Measurements from ENCODE around the gene VPS16.
"Not testable (repeated sequence)": the region's sequence is repeated elsewhere in the genome, so short reads cannot be mapped to it uniquely, and the experiment has no call there.

The VPS16 gene

GRCh38 chr20:2807019-2807418 lies 33.5 kb upstream of the VPS16 start:
- DNase-seq (ENCODE audit: low read depth) = no peak

DNA sequence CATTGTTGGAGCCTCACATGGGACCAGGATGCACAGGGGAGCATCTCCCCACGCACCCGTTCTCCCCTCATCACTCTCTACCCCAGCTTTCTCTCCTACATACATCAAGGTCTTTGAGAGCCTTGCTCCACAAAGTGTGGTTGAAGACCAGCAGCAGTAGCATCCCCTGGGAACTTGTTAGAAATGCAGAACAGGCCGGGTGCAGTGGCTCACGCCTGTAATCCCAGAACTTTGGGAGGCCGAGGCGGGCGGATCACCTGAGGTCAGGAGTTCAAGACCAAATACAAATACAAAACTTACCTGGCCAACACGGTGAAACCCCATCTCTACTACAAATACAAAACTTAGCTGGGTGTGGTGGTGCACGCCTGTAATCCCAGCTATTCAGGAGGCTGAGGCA lies 32.6 kb upstream of the VPS16 start:
- not testable (repeated sequence) for DNase-seq (ENCODE audit: low read depth)

GRCh38 chr20:2809690-2810089 lies 30.9 kb upstream of the VPS16 start:
- DNase-seq (ENCODE audit: low read depth) = no peak

GRCh38 chr20:2812189-2812588 lies 28.4 kb upstream of the VPS16 start:
- DNase-seq (ENCODE audit: low read depth) = no peak

- no peak for DNase-seq (ENCODE audit: low read depth)
Measured at GRCh38 chr20:2814076-2814475, 26.5 kb upstream of the VPS16 start.

DNA sequence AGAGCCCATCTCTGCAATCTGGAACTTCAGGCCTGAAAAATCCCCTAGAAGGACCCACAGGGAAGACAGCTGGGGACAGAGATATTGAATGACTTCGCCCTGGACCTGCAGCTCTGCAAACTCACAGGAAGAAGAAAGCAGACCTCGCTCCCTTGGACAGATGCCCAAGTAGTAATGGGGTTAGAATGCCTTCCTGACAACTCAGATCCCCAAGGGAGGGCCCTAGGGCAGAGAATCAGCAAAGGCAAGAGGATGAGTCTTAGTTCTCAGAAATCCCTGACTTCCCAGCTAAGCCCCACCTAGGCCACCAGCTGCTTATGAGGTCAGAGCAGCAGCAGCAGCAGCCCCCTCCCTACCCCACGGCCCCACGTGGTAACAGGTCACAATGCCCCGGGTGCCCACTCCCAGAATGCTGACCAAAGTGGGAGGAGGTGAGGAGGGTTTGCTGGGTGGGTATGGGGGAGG lies 25.9 kb upstream of the VPS16 start, which contains the start of gene C20orf141:
Gene C20orf141, plus strand, starts transcription at position 401 of the 465 bp plus-strand sequence. CDS start 198 bp downstream, outside the sequence.
- no peak for DNase-seq (ENCODE audit: low read depth)

- no peak for DNase-seq (ENCODE audit: low read depth)
Measured at GRCh38 chr20:2815242-2815900, 25.2 kb upstream of the VPS16 start.

DNA sequence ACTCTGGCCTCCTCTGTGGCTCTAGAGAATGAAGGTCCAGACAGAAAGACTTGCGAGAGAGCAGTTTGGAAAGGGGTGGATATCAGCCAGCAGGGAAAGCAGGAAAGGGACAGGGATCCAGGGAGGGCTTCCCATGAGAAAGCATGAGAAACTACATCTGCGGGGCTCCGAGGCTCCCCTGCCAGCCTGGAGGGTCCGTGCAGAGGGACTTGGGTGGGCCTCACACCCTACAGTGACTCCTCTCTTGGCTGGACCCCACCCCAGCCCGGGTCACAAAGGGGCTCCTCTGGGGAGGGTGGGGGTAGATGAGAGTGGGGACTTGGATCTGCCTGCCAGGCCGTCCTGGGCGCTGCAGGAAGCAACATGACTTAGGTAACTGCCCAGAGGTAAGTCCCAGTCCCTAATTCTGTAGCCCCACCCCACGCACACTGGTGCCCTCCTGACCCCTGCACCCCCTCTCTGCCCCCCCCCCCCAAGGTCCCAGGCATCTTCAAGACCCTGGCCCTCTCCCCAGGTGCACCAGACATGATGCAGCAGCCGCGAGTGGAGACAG lies 24.4 kb upstream of the VPS16 start, which contains the start of gene TMEM239:
Gene TMEM239, plus strand, starts transcription at position 335 of the 553 bp plus-strand sequence. Its CDS starts 191 bp downstream, at position 526.
- no peak for DNase-seq (ENCODE audit: low read depth)

GRCh38 chr20:2816583-2817340 lies 23.8 kb upstream of the VPS16 start:
- no peak for DNase-seq (ENCODE audit: low read depth)

DNA sequence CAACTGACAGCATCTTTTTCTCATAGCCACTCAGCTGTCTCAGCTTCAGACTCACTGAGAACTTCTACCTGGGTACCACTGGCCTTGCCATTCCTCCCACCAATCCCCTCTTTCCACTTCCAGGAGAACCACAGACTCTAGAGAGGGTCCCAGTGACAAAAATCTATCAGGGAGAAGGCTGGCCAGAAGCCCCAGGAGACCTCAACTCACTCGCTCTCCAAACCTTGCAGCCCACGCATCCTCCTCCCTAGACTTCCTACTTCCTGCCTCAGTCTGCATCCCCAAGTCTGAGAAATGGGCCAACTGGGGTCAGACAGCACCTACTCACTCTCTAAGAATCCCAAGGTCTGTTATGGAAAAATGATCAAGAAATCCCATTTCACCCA lies 23.2 kb upstream of the VPS16 start:
- DNase-seq (ENCODE audit: low read depth) = no peak

GRCh38 chr20:2817891-2818595 lies 22.5 kb upstream of the VPS16 start:
- DNase-seq (ENCODE audit: low read depth) = no peak

DNA sequence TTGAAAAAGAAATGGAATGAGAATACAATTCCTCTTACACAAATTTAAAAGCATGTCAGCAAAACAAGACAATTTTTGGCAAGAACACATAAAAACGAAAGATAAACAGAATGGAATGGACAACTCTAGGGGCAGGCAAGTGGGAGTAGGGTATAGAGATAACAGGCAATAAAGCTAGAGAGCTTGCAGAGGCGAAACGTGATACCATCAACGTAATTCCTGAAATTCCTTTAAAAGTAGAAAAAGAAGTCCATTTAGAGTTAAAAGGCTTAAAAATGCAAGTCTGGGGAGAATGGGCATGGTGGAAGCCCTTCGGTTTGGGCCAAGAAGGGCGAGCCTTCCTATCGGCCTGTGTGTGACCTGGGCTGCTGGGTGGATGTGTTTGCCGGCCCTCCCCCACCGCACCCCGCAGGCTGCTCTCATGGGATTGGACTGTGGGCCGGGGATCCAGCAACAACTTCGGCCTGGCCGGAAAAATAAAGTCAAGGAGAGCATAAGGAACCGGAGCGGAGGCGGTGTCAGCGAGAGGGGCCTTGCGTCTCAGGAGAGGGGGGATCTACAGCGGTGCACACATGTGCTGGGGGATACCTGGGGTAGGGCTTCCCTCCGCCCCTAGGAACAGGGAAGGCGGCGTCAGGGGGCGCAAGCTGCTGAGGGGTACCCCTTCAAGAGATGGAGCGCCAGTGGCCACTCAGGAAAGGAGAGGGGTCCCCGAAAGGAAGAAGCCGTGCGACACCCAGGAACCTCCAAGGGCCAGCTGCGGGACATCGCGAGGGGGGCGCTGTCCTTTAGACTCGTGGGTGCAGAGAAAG lies 20.3 kb upstream of the VPS16 start:
- no peak for DNase-seq (ENCODE audit: low read depth)

GRCh38 chr20:2820896-2821869 lies 19.4 kb upstream of the VPS16 start:
- no peak for DNase-seq (ENCODE audit: low read depth)

- peak; percentile 18 for DNase-seq (ENCODE audit: low read depth)
Measured at GRCh38 chr20:2822073-2822472, 18.5 kb upstream of the VPS16 start.

DNA sequence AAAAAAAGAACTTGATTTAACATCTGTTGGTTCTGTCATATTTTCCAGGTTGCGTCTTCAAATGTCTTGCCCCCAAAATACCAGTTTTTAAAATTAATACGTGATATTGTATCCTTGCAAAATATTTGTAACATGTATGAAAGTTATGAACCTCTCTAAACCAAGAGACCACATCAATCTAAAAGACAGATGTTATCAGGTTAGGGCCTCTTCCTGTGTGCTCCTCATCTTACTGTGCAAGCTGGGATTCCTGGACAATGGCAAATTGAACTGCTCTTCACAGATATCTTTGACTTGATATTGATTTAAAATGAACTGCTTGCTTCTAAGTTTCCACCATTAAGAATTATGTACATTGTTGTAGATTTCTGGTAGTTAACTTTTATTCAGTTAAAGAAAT lies 14.8 kb upstream of the VPS16 start:
- no peak for DNase-seq (ENCODE audit: low read depth)

DNA sequence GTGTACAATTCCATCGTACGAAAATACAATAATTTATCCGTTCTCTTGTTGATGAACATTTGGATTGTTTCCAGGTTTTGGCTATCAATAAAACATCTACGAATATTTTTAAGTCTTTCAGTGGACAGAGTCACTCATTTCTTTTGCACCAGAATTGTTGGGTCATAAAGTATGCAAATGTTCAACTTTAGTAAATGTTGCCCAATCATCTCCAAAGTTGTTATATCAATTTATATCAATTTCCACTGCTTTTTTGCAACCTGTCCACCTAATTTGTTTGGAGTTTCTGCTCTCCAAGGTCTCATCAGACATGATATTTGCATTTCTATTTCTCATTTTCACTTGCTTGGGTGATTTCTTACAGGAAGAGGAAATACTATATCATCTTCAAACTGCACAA lies 13.9 kb upstream of the VPS16 start:
- no peak for DNase-seq (ENCODE audit: low read depth)

DNA sequence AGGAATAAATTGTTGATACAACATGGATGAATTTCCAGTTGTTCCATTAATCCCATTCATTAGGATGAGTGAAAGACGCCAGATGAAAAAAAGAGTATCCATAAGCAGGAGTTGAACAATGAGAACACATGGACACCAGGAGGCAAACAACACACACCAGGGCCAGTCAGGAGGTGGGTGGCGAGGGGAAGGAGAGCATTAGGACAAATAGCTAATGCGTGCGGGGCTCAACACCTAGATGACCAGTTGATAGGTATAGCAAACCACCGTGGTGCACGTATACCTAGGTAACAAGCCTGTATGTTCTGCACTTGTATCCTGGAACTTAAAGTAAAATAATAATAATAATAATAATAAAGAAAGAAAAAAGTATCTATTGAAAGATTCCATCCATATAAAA lies 11.2 kb upstream of the VPS16 start:
- no peak for DNase-seq (ENCODE audit: low read depth)

- DNase-seq (ENCODE audit: low read depth) = not testable (repeated sequence)
Measured at GRCh38 chr20:2831206-2831605, 9.3 kb upstream of the VPS16 start.

GRCh38 chr20:2833761-2834160 lies 6.8 kb upstream of the VPS16 start:
- DNase-seq (ENCODE audit: low read depth) = no peak

- DNase-seq (ENCODE audit: low read depth) = no peak
Measured at GRCh38 chr20:2834401-2835110, 6.0 kb upstream of the VPS16 start.

All from activated T-cell treated with anti-CD3 and anti-CD28 coated beads for 24 hours (primary cell).